DMS 273 (cell line): ENCODE results near the gene PRKAR2B.
"Not testable (repeated sequence)": the region's sequence is repeated elsewhere in the genome, so short reads cannot be mapped to it uniquely, and the experiment has no call there.

ENCODE experiments used
- DNase-seq: peaks from one replicate; lab custom pipeline; 2025; ENCODE audit not compliant: unreplicated experiment; lab: John Stamatoyannopoulos, UW

PRKAR2B gene

GRCh38 chr7:107152011-107152410, 107.5 kb downstream of the PRKAR2B start:
- DNase-seq = no peak

GRCh38 chr7:107154826-107155225, 110.3 kb downstream of the PRKAR2B start:
- no peak for DNase-seq

GRCh38 chr7:107155726-107156125, 111.2 kb downstream of the PRKAR2B start:
- not testable (repeated sequence) for DNase-seq

GRCh38 chr7:107157091-107157490, 112.6 kb downstream of the PRKAR2B start:
- no peak for DNase-seq

- no peak for DNase-seq
Observed at GRCh38 chr7:107158028-107158427, 113.5 kb downstream of the PRKAR2B start.

- DNase-seq = no peak
Observed at GRCh38 chr7:107160389-107160788, 115.9 kb downstream of the PRKAR2B start.

- DNase-seq = no peak
Observed at GRCh38 chr7:107161415-107161814, 116.9 kb downstream of the PRKAR2B start.

- DNase-seq = no peak
Observed at GRCh38 chr7:107162475-107162874, 118.0 kb downstream of the PRKAR2B start.

- no peak for DNase-seq
Observed at GRCh38 chr7:107164092-107164491, 119.6 kb downstream of the PRKAR2B start.

GRCh38 chr7:107165341-107165740, 120.8 kb downstream of the PRKAR2B start:
- no peak for DNase-seq

- DNase-seq = no peak
Observed at GRCh38 chr7:107166736-107167426, 122.4 kb downstream of the PRKAR2B start.

- peak; percentile 91 for DNase-seq
Observed at GRCh38 chr7:107167483-107168232, 123.2 kb downstream of the PRKAR2B start.

GRCh38 chr7:107168233-107169119, 124.0 kb downstream of the PRKAR2B start, which contains the start of gene HBP1:
Gene HBP1 (plus strand): TSS chr7:107169003. CDS start chr7:107179894, 10,891 bp downstream.
- DNase-seq = peak; percentile 100

- DNase-seq = peak; percentile 99
Observed at GRCh38 chr7:107169120-107170050, 124.9 kb downstream of the PRKAR2B start.

- DNase-seq = peak; percentile 36
Observed at GRCh38 chr7:107170051-107170915, 125.8 kb downstream of the PRKAR2B start.

GRCh38 chr7:107171496-107171895, 127.0 kb downstream of the PRKAR2B start:
- DNase-seq = no peak

- DNase-seq = no peak
Observed at GRCh38 chr7:107172276-107173032, 127.9 kb downstream of the PRKAR2B start.

- no peak for DNase-seq
Observed at GRCh38 chr7:107173191-107173590, 128.7 kb downstream of the PRKAR2B start.
